SH-SY5Y (cell line): ENCODE measurements around the gene MGME1.

ENCODE experiments used
- GATA2 ChIP-seq: IDR thresholded peaks from 2 replicates; pipeline ENCODE4 v1.6.1; 2011; ENCODE audit warnings: mild to moderate bottlenecking, low read depth, low read length
- GATA3 ChIP-seq: IDR thresholded peaks from 2 replicates; pipeline ENCODE4 v1.6.1; 2011; ENCODE audit warnings: low read depth, mild to moderate bottlenecking, low read length, moderate library complexity

- TF ChIP-seq GATA3: no peak
- no peak for TF ChIP-seq GATA2
These were observed 49.7 kb upstream of the MGME1 start for GRCh38 chr20:17919149-17919548.
